ENCODE data around the gene AP3M1. TPM values are rescaled to one million over a fixed set of nuclear protein-coding genes. Genes with fewer than 3 reads are reported as not detected.

Gene AP3M1
- total RNA-seq, 1 donor from 2014 or later: 22.4 TPM

DNA sequence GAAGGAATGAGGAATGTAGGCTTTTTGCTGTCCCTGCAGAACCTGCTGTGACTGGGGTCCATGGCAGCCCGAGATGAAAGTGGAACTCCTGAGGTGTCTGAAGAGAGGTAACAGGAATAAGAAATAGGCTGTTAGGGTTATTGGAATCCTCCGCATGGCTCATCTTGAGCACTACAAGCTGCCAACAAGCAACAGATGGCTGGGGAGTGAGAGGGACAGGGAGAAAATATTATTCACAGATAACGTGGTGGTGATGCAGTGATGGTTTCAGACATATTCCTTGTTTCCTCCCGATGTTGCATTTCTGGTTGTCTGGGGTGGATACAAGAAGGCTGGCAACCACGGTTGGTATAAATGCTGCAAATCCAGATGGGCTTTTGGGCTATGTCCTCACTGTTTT, 46.1 kb downstream of the AP3M1 start:
- Histone ChIP-seq H3K4me3 (ENCODE audit: low read length in 3 of 3) (no peak overlapping the region), H3K27ac (ENCODE audit: low read depth, low read length) (no peak overlapping the region), H3K9me3 (ENCODE audit: control insufficient read depth in 3 of 3, low read length in 3 of 3) (no peaks in the 10 kb centered on the region), H3K36me3 (ENCODE audit: control insufficient read depth in 3 of 3, insufficient read depth in 3 of 3, low read length in 3 of 3) (peaks cover 57 to 82% (median 75%) of the 10 kb centered on the region in 3 donors), H3K4me1 (ENCODE audit: control insufficient read depth in 3 of 3, insufficient read depth in 3 of 3, low read length in 3 of 3) (no peaks in the 10 kb centered on the region), H3K27me3 (ENCODE audit: control insufficient read depth in 3 of 3, insufficient read depth in 3 of 3, low read length in 3 of 3) (no peaks in the 10 kb centered on the region), H3K9ac (ENCODE audit: low read depth in 1 of 3, low read length in 3 of 3) (no peak overlapping the region)

DNA sequence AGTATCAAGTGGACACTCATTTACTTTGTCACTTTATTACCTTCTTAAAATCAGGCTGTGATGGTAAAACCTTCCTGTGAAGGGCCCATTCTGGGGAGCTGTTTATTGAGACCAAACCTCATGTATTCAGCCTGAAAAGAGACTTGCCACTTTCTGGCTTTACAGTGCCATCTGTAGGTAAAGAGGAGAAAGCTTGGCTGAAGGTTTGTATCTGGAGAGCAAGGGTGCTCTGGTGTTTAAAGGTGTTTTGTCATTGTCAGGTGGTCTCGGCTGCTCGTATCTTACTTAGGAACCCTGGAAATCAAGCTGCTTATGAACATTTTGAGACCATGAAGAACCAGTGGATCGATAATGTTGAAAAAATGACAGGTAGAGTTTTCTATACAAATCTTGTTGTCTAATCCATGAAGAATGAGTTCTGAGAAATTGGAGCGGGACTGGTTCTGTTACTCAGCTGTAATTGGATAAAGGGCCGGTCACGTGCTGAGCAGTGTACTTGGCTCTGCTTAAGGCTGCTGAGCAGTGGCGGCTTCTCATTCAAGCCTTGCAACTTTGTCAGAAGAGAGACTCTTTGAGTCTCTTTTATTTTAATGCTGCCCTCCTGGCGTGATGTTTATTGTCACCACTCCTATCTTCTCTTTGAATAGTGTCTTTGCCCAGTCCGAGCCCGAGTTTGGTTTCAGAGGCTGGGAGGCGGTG, 46.9 kb downstream of the AP3M1 start:
- H3K27ac ChIP-seq (ENCODE audit: low read depth, low read length): no peak overlapping the region
- H3K36me3 ChIP-seq (ENCODE audit: control insufficient read depth in 3 of 3, insufficient read depth in 3 of 3, low read length in 3 of 3): peaks cover 57 to 80% (median 74%) of the 10 kb centered on the region in 3 donors

DNA sequence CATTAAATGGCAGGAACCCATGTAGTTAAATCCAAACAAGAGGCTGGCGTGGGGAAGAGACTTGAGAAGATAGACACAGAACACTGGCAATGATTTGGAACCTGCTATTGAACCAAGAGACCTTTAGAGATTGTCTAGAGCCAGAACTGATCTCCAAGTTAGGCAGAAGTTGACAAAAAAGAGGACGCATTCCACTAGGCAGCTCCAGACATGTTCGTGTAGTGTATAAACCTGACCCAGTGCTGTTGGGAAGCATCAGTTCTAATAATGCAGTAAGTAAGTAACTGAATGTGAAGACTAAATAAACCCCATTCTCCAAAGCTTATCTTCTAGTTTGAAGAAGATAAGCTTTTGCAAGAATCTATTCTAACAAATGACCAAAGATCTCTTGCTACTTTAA, 50.8 kb downstream of the AP3M1 start:
- peaks cover 60 to 81% (median 72%) of the 10 kb centered on the region in 3 donors for H3K36me3 ChIP-seq (ENCODE audit: control insufficient read depth in 3 of 3, insufficient read depth in 3 of 3, low read length in 3 of 3)

More for the DNA sequence above, 46.9 kb downstream of the AP3M1 start:
- Histone ChIP-seq H3K4me1 (ENCODE audit: control insufficient read depth in 3 of 3, insufficient read depth in 3 of 3, low read length in 3 of 3) (no peaks in the 10 kb centered on the region), H3K27me3 (ENCODE audit: control insufficient read depth in 3 of 3, insufficient read depth in 3 of 3, low read length in 3 of 3) (no peaks in the 10 kb centered on the region), H3K9me3 (ENCODE audit: control insufficient read depth in 3 of 3, low read length in 3 of 3) (no peaks in the 10 kb centered on the region), H3K9ac (ENCODE audit: low read depth in 1 of 3, low read length in 3 of 3) (no peak overlapping the region), H3K4me3 (ENCODE audit: low read length in 3 of 3) (no peak overlapping the region)

DNA sequence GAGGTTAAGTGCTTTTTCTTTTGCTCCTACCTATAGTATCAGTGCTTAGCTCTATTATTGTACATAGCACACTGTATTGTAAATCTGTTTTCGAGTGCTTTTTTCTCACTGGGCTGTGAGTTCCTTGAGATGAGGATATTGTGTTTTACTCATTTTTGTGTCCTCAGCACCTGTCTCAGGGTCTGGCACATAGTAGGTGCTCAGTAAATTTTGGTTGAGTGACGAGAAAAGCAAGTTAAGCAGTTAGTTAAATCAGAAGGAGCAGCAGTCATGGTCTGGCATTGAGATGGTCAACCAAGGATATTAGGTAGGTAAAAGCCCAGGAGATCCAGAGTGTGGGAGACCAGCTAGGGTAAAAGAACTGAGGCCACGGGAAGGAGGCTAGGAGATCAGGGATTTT, 51.2 kb downstream of the AP3M1 start:
- Histone ChIP-seq H3K9ac (ENCODE audit: low read depth in 1 of 3, low read length in 3 of 3) (no peak overlapping the region), H3K27me3 (ENCODE audit: control insufficient read depth in 3 of 3, insufficient read depth in 3 of 3, low read length in 3 of 3) (no peaks in the 10 kb centered on the region), H3K9me3 (ENCODE audit: control insufficient read depth in 3 of 3, low read length in 3 of 3) (no peaks in the 10 kb centered on the region), H3K36me3 (ENCODE audit: control insufficient read depth in 3 of 3, insufficient read depth in 3 of 3, low read length in 3 of 3) (peaks cover 60 to 81% (median 72%) of the 10 kb centered on the region in 3 donors), H3K4me1 (ENCODE audit: control insufficient read depth in 3 of 3, insufficient read depth in 3 of 3, low read length in 3 of 3) (no peaks in the 10 kb centered on the region), H3K27ac (ENCODE audit: low read depth, low read length) (no peak overlapping the region), H3K4me3 (ENCODE audit: low read length in 3 of 3) (no peak overlapping the region)

More for the DNA sequence above, 50.8 kb downstream of the AP3M1 start:
- H3K27me3 ChIP-seq (ENCODE audit: control insufficient read depth in 3 of 3, insufficient read depth in 3 of 3, low read length in 3 of 3): no peaks in the 10 kb centered on the region
- no peaks in the 10 kb centered on the region for H3K4me1 ChIP-seq (ENCODE audit: control insufficient read depth in 3 of 3, insufficient read depth in 3 of 3, low read length in 3 of 3)
- no peak overlapping the region for H3K27ac ChIP-seq (ENCODE audit: low read depth, low read length)
- no peak overlapping the region for H3K4me3 ChIP-seq (ENCODE audit: low read length in 3 of 3)
- H3K9ac ChIP-seq (ENCODE audit: low read depth in 1 of 3, low read length in 3 of 3): no peak overlapping the region
- H3K9me3 ChIP-seq (ENCODE audit: control insufficient read depth in 3 of 3, low read length in 3 of 3): no peaks in the 10 kb centered on the region

DNA sequence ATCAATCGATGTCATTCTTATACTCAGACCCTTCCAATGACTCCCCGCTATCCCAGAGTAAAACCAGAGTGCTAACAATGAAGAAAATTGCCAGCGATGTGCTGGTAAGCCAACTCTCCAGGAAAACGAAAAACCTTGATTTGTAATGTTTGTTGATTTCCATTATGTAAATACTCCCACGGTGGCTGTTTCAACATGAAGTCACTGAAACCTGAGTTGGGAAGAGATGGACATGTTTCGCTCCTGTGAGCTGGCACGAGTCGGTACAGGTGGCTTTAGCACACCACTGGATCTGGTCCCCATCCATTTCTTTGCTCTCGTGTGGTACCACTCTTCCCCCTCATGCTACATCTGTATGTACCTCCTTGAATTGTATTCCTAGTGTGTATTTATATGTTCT, 52.9 kb downstream of the AP3M1 start:
- Histone ChIP-seq H3K27me3 (ENCODE audit: control insufficient read depth in 3 of 3, insufficient read depth in 3 of 3, low read length in 3 of 3) (no peaks in the 10 kb centered on the region), H3K4me3 (ENCODE audit: low read length in 3 of 3) (no peak overlapping the region), H3K36me3 (ENCODE audit: control insufficient read depth in 3 of 3, insufficient read depth in 3 of 3, low read length in 3 of 3) (peaks cover 60 to 73% (median 70%) of the 10 kb centered on the region in 3 donors), H3K4me1 (ENCODE audit: control insufficient read depth in 3 of 3, insufficient read depth in 3 of 3, low read length in 3 of 3) (no peaks in the 10 kb centered on the region), H3K27ac (ENCODE audit: low read depth, low read length) (no peak overlapping the region), H3K9ac (ENCODE audit: low read depth in 1 of 3, low read length in 3 of 3) (no peak overlapping the region), H3K9me3 (ENCODE audit: control insufficient read depth in 3 of 3, low read length in 3 of 3) (no peaks in the 10 kb centered on the region)

DNA sequence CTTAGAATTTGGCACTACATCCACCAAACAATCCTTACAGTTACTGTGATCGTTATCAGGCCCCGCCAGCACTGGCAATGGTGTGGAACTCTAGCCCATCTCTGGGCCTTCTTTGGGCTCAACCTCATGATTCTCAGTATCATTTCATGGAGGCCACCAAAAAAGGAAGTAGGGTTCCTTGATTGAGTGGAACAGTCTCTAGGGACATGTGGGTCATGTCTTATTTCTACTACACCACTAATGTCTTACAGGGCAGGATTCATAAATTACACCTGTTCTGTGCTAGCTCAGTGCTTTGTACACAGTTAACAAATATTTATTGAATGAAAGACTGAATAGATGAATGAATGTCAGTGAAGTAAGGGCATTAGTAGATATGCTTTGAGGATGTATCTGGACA, 53.9 kb downstream of the AP3M1 start:
- no peak overlapping the region for H3K27ac ChIP-seq (ENCODE audit: low read depth, low read length)
- H3K9me3 ChIP-seq (ENCODE audit: control insufficient read depth in 3 of 3, low read length in 3 of 3): no peaks in the 10 kb centered on the region
- no peak overlapping the region for H3K9ac ChIP-seq (ENCODE audit: low read depth in 1 of 3, low read length in 3 of 3)
- no peaks in the 10 kb centered on the region for H3K4me1 ChIP-seq (ENCODE audit: control insufficient read depth in 3 of 3, insufficient read depth in 3 of 3, low read length in 3 of 3)
- peaks cover 58 to 78% (median 63%) of the 10 kb centered on the region in 3 donors for H3K36me3 ChIP-seq (ENCODE audit: control insufficient read depth in 3 of 3, insufficient read depth in 3 of 3, low read length in 3 of 3)
- no peak overlapping the region for H3K4me3 ChIP-seq (ENCODE audit: low read length in 3 of 3)
- H3K27me3 ChIP-seq (ENCODE audit: control insufficient read depth in 3 of 3, insufficient read depth in 3 of 3, low read length in 3 of 3): no peaks in the 10 kb centered on the region

DNA sequence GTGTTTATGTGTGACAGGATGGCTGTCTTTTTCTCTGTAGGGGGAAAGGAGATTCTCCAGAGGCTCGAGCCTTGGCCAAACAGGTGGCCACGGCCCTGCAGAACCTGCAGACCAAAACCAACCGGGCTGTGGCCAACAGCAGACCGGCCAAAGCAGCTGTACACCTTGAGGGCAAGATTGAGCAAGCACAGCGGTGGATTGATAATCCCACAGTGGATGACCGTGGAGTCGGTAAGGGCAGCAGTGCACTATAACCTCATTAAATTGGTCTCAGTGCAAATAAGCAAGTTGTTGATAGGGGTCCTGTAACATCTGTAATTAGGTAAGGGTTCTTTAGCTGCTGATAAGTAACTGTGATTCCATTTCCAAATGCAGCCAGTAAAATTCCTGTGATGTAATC, 56.4 kb downstream of the AP3M1 start:
- Histone ChIP-seq H3K36me3 (ENCODE audit: control insufficient read depth in 3 of 3, insufficient read depth in 3 of 3, low read length in 3 of 3) (peaks cover 53 to 77% (median 64%) of the 10 kb centered on the region in 3 donors), H3K27ac (ENCODE audit: low read depth, low read length) (no peak overlapping the region), H3K9ac (ENCODE audit: low read depth in 1 of 3, low read length in 3 of 3) (no peak overlapping the region), H3K4me3 (ENCODE audit: low read length in 3 of 3) (no peak overlapping the region), H3K27me3 (ENCODE audit: control insufficient read depth in 3 of 3, insufficient read depth in 3 of 3, low read length in 3 of 3) (no peaks in the 10 kb centered on the region), H3K9me3 (ENCODE audit: control insufficient read depth in 3 of 3, low read length in 3 of 3) (no peaks in the 10 kb centered on the region), H3K4me1 (ENCODE audit: control insufficient read depth in 3 of 3, insufficient read depth in 3 of 3, low read length in 3 of 3) (no peaks in the 10 kb centered on the region)

DNA sequence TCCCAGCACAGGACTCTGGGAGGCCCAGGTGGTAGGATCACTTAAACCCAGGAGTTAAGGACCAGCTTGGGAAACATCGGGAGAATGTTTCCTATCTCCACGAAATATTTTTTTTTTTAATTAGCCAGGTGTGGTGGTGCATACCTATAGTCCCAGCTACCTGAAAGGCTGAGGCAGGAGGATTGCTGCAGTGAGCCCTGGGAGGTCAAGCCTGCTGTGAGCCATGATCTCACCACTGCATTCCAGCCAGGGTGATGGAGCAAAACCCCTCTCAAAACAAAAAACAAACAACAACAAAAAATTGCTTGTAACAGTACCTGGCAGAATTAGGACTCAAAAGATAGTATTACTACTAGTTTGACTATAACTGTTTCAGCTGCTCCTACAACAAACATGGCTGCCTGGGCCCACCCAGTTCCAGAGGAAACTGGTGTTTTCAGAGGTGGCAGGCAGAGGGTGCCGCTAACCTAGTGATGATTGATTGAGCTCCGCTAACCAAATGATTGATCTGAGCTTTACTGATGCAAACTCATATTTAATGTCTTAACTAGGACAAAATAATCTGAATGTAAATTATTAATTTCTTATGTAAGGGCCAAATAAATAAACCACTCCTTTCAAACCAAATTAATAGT, 57.0 kb downstream of the AP3M1 start:
- H3K4me3 ChIP-seq (ENCODE audit: low read length in 3 of 3): no peak overlapping the region
- no peaks in the 10 kb centered on the region for H3K4me1 ChIP-seq (ENCODE audit: control insufficient read depth in 3 of 3, insufficient read depth in 3 of 3, low read length in 3 of 3)
- H3K27ac ChIP-seq (ENCODE audit: low read depth, low read length): no peak overlapping the region
- peaks cover 50 to 78% (median 65%) of the 10 kb centered on the region in 3 donors for H3K36me3 ChIP-seq (ENCODE audit: control insufficient read depth in 3 of 3, insufficient read depth in 3 of 3, low read length in 3 of 3)
- H3K9ac ChIP-seq (ENCODE audit: low read depth in 1 of 3, low read length in 3 of 3): no peak overlapping the region
- no peaks in the 10 kb centered on the region for H3K9me3 ChIP-seq (ENCODE audit: control insufficient read depth in 3 of 3, low read length in 3 of 3)
- H3K27me3 ChIP-seq (ENCODE audit: control insufficient read depth in 3 of 3, insufficient read depth in 3 of 3, low read length in 3 of 3): no peaks in the 10 kb centered on the region

DNA sequence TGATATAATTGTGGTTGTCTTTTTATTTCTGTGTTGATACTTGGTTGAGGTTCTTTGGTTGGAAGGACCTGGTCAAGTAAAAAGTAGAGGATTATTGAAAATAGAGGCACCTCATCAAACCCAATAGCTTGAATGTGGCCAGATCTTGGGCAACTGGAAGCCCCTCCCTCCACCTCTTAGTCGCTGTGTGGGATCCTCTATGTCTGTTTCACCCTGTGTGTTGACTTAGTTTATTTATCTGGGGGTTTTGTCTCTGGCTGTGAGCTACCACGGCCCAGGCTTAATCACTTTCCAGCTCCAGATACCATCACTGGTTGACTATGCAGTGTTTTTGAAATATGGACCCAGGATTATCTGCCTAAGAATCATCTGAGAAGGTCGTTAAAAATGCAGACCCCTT, 58.3 kb downstream of the AP3M1 start:
- Histone ChIP-seq H3K9ac (ENCODE audit: low read depth in 1 of 3, low read length in 3 of 3) (no peak overlapping the region), H3K36me3 (ENCODE audit: control insufficient read depth in 3 of 3, insufficient read depth in 3 of 3, low read length in 3 of 3) (peaks cover 39 to 67% (median 54%) of the 10 kb centered on the region in 3 donors), H3K4me1 (ENCODE audit: control insufficient read depth in 3 of 3, insufficient read depth in 3 of 3, low read length in 3 of 3) (no peaks in the 10 kb centered on the region), H3K4me3 (ENCODE audit: low read length in 3 of 3) (no peak overlapping the region), H3K9me3 (ENCODE audit: control insufficient read depth in 3 of 3, low read length in 3 of 3) (no peaks in the 10 kb centered on the region), H3K27ac (ENCODE audit: low read depth, low read length) (no peak overlapping the region), H3K27me3 (ENCODE audit: control insufficient read depth in 3 of 3, insufficient read depth in 3 of 3, low read length in 3 of 3) (no peaks in the 10 kb centered on the region)

DNA sequence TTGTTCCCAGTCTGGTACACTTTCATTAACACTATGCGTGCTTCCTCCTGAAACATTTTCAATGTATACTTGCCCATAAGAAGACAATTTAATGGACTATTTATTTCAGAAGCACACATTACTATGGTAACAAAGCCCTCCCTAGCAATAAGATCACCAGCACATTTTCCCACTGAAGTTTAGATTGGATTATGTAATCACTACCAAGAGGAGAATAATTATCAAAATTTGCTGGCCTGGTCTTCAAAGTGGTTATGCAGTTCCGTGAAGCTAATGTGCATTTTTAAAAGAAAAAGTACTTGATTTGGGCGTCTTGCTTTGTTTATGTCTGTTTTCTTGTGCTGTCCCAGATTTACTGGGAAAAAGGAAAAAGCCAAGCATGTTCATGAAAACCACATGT, 61.9 kb downstream of the AP3M1 start:
- H3K9me3 ChIP-seq (ENCODE audit: control insufficient read depth in 3 of 3, low read length in 3 of 3): no peaks in the 10 kb centered on the region
- H3K27me3 ChIP-seq (ENCODE audit: control insufficient read depth in 3 of 3, insufficient read depth in 3 of 3, low read length in 3 of 3): no peaks in the 10 kb centered on the region
- H3K36me3 ChIP-seq (ENCODE audit: control insufficient read depth in 3 of 3, insufficient read depth in 3 of 3, low read length in 3 of 3): peaks cover 16 to 47% (median 35%) of the 10 kb centered on the region in 3 donors
- no peak overlapping the region for H3K9ac ChIP-seq (ENCODE audit: low read depth in 1 of 3, low read length in 3 of 3)
- H3K27ac ChIP-seq (ENCODE audit: low read depth, low read length): no peak overlapping the region
- H3K4me1 ChIP-seq (ENCODE audit: control insufficient read depth in 3 of 3, insufficient read depth in 3 of 3, low read length in 3 of 3): no peaks in the 10 kb centered on the region
- H3K4me3 ChIP-seq (ENCODE audit: low read length in 3 of 3): no peak overlapping the region
